PFSK-1 (cell line): ENCODE measurements around the gene CLEC16A.

Experiments
- FOXP2 ChIP-seq: optimal IDR thresholded peaks from 2 replicates; pipeline ENCODE3; 2011; ENCODE audit warnings: borderline replicate concordance, control low read depth, inconsistent platforms; ENCODE audit not compliant: insufficient read depth; ENCODE audit errors: extremely low read length, extremely low read depth
- POLR2AphosphoS5 ChIP-seq: IDR thresholded peaks from 2 replicates; pipeline ENCODE4 v1.6.1; 2012; ENCODE audit warnings: low read depth, mild to moderate bottlenecking, control low read depth, low read length, moderate library complexity
- REST ChIP-seq, 2 experiments: IDR thresholded peaks; 2 replicates each; pipeline versions ENCODE4 v1.6.1 to v1.8.0; 2011 to 2012; ENCODE audit warnings: low read depth in 2 of 2, low read length in 2 of 2, control low read depth in 1 of 2, inconsistent platforms in 1 of 2, mild to moderate bottlenecking in 1 of 2, moderate library complexity in 1 of 2; ENCODE audit not compliant: insufficient read depth in 1 of 2
- SIN3A ChIP-seq: IDR thresholded peaks from 2 replicates; pipeline ENCODE4 v1.6.1; 2012; ENCODE audit warnings: mild to moderate bottlenecking, low read length, moderate library complexity, borderline replicate concordance; ENCODE audit not compliant: insufficient read depth
- TAF1 ChIP-seq: IDR thresholded peaks from 2 replicates; pipeline ENCODE4 v1.6.1; 2012; ENCODE audit warnings: low read length, control low read depth, borderline replicate concordance; ENCODE audit not compliant: insufficient read depth

DNA sequence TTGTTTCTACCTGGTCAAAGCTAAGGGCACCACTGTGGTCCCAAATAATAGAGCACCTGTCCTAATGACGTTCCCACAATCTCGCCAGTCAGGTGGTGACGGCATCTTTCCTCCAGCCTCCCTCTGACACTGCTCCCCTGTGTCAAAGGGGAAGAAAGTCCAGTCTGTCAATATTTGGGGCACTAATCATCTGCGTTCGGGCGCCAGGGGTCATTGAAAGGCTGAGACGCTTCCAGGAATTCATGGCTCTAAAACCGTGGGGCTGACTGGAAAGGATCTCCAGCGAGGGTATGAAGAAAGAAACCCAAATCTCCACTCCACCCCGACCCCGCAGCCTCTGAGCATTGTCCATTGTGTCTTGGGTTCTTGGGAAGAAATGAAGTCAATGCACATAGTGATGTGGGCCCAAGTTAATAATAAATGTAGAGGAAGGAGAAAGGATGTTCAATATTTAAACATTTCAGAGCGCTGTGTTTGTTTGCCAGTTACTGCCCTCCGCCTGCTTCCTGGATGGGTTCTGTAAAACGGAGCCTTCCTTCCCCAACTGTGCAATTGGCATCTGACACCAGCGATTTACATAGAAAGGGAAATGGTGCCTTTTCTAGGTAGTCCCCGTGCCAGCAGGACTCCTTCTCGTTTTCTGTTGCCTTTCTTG is 208.4 kb downstream of the CLEC16A start:
- TF ChIP-seq POLR2AphosphoS5 (no peak), SIN3A (no peak), TAF1 (no peak), REST (IDR thresholded peaks at IDR 0.05; ENCODE audit: insufficient read depth in 1 of 2, low read depth in 2 of 2, low read length in 2 of 2) (no peak), FOXP2 (no peak)
